Measurements from ENCODE around the gene C22orf31. TPM values are rescaled to one million over a fixed set of nuclear protein-coding genes. Genes with fewer than 3 reads are reported as not detected.

The C22orf31 gene
- not detected in 2 replicates for total RNA-seq

DNA sequence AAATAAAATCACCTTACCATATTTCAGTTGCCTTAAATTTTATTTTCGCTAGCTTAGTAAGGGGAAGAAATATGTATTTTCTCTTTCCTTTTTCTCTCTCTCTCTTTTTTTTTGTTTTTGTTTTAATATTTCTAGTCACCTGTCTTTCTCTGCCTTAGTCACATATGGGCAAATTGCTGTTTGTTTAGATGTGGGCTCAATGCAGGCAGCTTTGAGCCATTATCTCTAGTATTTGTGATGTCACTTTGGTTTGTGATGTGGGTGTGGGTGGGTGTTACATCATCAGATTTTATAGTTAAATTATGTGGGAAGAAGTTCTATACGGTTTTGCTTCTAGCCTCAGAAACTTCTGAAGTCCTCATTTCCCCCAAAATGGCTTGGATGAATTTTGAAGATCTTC, at the start of gene C22orf31:
TSS of gene C22orf31 (minus strand) at position 59 of the 400 bp plus-strand sequence. CDS start at position 20, 39 bp downstream.

DNA sequence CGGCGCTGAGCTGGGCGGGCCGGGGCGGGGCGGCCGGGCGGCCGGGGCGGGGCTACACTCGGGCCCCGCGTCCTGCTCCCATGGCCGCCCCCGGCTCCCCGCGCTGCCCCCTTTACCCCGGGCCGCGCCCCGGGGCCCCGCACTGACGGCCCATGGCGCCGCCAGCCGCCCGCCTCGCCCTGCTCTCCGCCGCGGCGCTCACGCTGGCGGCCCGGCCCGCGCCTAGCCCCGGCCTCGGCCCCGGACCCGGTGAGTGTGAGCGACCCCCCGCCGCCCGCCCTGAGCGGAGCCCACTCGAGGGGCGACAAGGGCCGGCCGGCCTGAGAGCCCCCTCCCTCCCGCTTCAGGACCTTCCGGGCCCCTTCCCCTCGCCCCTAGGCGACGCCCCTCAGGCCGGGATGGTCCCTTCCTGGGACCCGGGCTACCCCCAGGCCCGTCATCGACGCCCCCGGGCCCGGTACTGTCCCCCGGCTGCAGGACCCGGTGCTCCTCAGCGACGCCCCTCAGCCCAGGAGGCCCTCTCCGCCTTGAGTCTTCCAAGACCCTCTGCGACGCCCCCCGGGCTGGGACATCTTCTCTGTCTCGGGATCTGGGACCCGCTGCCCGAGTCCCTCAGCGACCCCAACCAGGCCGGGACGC, 11.5 kb upstream of the C22orf31 start, which contains the start of gene KREMEN1:
TSS of gene KREMEN1 (plus strand) at position 57 of the 639 bp plus-strand sequence. CDS start at position 153, 96 bp downstream.

Other genes starting within 250 kb of the C22orf31 start
- 2.5 and 4.0 TPM in 2 replicates for gene ZNRF3, start 178.3 kb downstream of the C22orf31 start, total RNA-seq
- 1.3 and 3.4 TPM in 2 replicates for gene KREMEN1, start 11.2 kb upstream of the C22orf31 start, total RNA-seq
- gene EMID1, start 144.1 kb upstream of the C22orf31 start, total RNA-seq: 0.28 TPM in 1 of 2 replicates, not detected in the other
- 14.0 and 17.5 TPM in 2 replicates for gene RHBDD3, start 206.2 kb upstream of the C22orf31 start, total RNA-seq
- 78.9 and 202 TPM in 2 replicates for gene EWSR1, start 206.4 kb upstream of the C22orf31 start, total RNA-seq
- 7.6 and 12.5 TPM in 2 replicates for gene GAS2L1, start 244.8 kb upstream of the C22orf31 start, total RNA-seq